GM12878 (cell line): ENCODE measurements around the gene YIPF6. TPM values are rescaled to one million over a fixed set of nuclear protein-coding genes. Genes with fewer than 3 reads are reported as not detected.

Experiments
- IKZF1 ChIP-seq: fragments of 450-650 bp; conservative IDR thresholded peaks from 2 replicates; pipeline ENCODE4 v1.6.1; 2017; ENCODE audit warnings: antibody characterized with exemption, mild to moderate bottlenecking
- JUNB ChIP-seq: IDR thresholded peaks from 2 replicates; pipeline ENCODE4 v1.6.1; 2016; ENCODE audit warnings: antibody characterized with exemption, mild to moderate bottlenecking
- NFYA ChIP-seq: IDR thresholded peaks from 2 replicates; pipeline ENCODE4 v1.6.1; 2011; ENCODE audit warnings: low read depth, mild to moderate bottlenecking, low read length, improper control_type of control experiment, borderline replicate concordance
- polyA plus RNA-seq, 11 experiments: library from polyadenylated mRNA; depleted of rRNA in 4 of 11; unstranded in 6 of 11; stranded (reverse) in 5 of 11; fragments of >200 nt; fragmentation: Nextera tagmentation in 4 of 11; fragmentation: Illumina TruSeq in 1 of 11; extraction: Ambion mirVana in 4 of 11; extraction: Trizol in 1 of 11; gene quantifications; 1 replicate in 1 of 11; 2 replicates in 10 of 11; pipeline versions ENCODE4 v1.2.1 to v1.2.3, GENCODE V29; 2011 to 2016; ENCODE audit warnings: inconsistent platforms in 2 of 11, missing spikeins in 2 of 11, low read depth in 1 of 11
- total RNA-seq, 4 experiments: library from RNA; depleted of rRNA in 3 of 4; stranded (reverse); fragments of >200 nt in 3 of 4; fragmentation: Illumina TruSeq in 1 of 4; extraction: Trizol in 1 of 4; gene quantifications; 2 replicates each; pipeline versions ENCODE4 v1.2.1 to v1.2.3, GENCODE V29; 2013 to 2021
- TF ChIP-seq, protein P1 (sequence below): fragments of 450-650 bp; formaldehyde crosslinking; IDR thresholded peaks from 2 replicates; pipeline ENCODE4 v1.4.0; 2020; ENCODE audit warnings: mild to moderate bottlenecking, moderate library complexity
- TF ChIP-seq, protein P2 (sequence below): fragments of 450-650 bp; IDR thresholded peaks from 2 replicates; pipeline ENCODE4 v1.6.1; 2017; ENCODE audit warnings: mild to moderate bottlenecking
- TF ChIP-seq, protein P3 (sequence below): fragments of 450-650 bp; IDR thresholded peaks from 2 replicates; pipeline ENCODE4 v1.6.1; 2017; ENCODE audit warnings: mild to moderate bottlenecking, moderate library complexity

Gene YIPF6
- total and polyA plus RNA-seq, 10 of the 15 experiments (the other 5 are each of a cell fraction or from before 2014, with no cell fraction given) = 5.9 to 23.1 (median 12.2) TPM

DNA sequence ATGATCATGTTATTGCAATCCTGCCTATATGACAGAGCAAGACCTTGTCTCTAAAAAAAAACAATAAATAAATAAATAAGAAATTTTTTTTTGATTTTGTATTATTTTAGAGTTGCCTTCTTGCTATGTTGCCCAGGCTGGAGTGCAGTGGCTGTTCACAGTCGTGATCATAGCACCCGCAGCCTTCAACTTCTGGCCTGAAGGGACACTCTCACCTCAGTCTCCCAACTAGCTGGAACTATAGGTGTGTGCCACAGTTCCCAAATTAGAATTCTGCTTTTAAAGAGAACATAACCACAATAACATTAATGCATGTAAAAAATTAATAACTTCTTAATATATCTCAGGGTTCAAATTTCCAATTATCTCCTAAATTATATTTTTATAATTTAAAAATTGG, 7.8 kb downstream of the YIPF6 start (continued):
- TF ChIP-seq, protein P1, sequence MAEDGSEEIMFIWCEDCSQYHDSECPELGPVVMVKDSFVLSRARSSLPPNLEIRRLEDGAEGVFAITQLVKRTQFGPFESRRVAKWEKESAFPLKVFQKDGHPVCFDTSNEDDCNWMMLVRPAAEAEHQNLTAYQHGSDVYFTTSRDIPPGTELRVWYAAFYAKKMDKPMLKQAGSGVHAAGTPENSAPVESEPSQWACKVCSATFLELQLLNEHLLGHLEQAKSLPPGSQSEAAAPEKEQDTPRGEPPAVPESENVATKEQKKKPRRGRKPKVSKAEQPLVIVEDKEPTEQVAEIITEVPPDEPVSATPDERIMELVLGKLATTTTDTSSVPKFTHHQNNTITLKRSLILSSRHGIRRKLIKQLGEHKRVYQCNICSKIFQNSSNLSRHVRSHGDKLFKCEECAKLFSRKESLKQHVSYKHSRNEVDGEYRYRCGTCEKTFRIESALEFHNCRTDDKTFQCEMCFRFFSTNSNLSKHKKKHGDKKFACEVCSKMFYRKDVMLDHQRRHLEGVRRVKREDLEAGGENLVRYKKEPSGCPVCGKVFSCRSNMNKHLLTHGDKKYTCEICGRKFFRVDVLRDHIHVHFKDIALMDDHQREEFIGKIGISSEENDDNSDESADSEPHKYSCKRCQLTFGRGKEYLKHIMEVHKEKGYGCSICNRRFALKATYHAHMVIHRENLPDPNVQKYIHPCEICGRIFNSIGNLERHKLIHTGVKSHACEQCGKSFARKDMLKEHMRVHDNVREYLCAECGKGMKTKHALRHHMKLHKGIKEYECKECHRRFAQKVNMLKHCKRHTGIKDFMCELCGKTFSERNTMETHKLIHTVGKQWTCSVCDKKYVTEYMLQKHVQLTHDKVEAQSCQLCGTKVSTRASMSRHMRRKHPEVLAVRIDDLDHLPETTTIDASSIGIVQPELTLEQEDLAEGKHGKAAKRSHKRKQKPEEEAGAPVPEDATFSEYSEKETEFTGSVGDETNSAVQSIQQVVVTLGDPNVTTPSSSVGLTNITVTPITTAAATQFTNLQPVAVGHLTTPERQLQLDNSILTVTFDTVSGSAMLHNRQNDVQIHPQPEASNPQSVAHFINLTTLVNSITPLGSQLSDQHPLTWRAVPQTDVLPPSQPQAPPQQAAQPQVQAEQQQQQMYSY (CRISPR knock-in tag) = no peak
- TF ChIP-seq JUNB (no peak), NFYA (no peak), IKZF1 (no peak)
- TF ChIP-seq, protein P2, sequence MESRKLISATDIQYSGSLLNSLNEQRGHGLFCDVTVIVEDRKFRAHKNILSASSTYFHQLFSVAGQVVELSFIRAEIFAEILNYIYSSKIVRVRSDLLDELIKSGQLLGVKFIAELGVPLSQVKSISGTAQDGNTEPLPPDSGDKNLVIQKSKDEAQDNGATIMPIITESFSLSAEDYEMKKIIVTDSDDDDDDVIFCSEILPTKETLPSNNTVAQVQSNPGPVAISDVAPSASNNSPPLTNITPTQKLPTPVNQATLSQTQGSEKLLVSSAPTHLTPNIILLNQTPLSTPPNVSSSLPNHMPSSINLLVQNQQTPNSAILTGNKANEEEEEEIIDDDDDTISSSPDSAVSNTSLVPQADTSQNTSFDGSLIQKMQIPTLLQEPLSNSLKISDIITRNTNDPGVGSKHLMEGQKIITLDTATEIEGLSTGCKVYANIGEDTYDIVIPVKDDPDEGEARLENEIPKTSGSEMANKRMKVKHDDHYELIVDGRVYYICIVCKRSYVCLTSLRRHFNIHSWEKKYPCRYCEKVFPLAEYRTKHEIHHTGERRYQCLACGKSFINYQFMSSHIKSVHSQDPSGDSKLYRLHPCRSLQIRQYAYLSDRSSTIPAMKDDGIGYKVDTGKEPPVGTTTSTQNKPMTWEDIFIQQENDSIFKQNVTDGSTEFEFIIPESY = no peak
- TF ChIP-seq, protein P3, sequence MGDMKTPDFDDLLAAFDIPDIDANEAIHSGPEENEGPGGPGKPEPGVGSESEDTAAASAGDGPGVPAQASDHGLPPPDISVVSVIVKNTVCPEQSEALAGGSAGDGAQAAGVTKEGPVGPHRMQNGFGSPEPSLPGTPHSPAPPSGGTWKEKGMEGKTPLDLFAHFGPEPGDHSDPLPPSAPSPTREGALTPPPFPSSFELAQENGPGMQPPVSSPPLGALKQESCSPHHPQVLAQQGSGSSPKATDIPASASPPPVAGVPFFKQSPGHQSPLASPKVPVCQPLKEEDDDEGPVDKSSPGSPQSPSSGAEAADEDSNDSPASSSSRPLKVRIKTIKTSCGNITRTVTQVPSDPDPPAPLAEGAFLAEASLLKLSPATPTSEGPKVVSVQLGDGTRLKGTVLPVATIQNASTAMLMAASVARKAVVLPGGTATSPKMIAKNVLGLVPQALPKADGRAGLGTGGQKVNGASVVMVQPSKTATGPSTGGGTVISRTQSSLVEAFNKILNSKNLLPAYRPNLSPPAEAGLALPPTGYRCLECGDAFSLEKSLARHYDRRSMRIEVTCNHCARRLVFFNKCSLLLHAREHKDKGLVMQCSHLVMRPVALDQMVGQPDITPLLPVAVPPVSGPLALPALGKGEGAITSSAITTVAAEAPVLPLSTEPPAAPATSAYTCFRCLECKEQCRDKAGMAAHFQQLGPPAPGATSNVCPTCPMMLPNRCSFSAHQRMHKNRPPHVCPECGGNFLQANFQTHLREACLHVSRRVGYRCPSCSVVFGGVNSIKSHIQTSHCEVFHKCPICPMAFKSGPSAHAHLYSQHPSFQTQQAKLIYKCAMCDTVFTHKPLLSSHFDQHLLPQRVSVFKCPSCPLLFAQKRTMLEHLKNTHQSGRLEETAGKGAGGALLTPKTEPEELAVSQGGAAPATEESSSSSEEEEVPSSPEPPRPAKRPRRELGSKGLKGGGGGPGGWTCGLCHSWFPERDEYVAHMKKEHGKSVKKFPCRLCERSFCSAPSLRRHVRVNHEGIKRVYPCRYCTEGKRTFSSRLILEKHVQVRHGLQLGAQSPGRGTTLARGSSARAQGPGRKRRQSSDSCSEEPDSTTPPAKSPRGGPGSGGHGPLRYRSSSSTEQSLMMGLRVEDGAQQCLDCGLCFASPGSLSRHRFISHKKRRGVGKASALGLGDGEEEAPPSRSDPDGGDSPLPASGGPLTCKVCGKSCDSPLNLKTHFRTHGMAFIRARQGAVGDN = no peak
